Erythroblast (primary cell): ENCODE data around the gene NSUN2.

ENCODE experiments used
- GATA1 ChIP-seq: IDR thresholded peaks from 2 replicates; pipeline ENCODE4 v1.6.1; 2011; ENCODE audit warnings: low read depth, mild to moderate bottlenecking, control low read depth, low read length, moderate library complexity
- POLR2A ChIP-seq: IDR thresholded peaks from 2 replicates; pipeline ENCODE4 v1.6.1; 2011; ENCODE audit warnings: mild to moderate bottlenecking, low read length

GRCh38 chr5:6632888-6633468 lies at the start of gene NSUN2, which contains the start of gene SRD5A1:
- TF ChIP-seq POLR2A (peak; percentile 61), GATA1 (no peak)
